HG03558 (cell line): Measurements from ENCODE around the gene OR4A5.
"Not testable (repeated sequence)": the region's sequence is repeated elsewhere in the genome, so short reads cannot be mapped to it uniquely, and the experiment has no call there.

Experiments
- ATAC-seq: cut with Tn5 transposase; IDR thresholded peaks from one replicate; pipeline ENCODE4 v1.9.1; 2021; ENCODE audit warnings: moderate number of reproducible peaks; ENCODE audit not compliant: unreplicated experiment; ENCODE audit errors: extremely low read depth

The OR4A5 gene, protein sequence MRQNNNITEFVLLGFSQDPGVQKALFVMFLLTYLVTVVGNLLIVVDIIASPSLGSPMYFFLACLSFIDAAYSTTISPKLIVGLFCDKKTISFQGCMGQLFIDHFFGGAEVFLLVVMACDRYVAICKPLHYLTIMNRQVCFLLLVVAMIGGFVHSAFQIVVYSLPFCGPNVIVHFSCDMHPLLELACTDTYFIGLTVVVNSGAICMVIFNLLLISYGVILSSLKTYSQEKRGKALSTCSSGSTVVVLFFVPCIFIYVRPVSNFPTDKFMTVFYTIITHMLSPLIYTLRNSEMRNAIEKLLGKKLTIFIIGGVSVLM

DNA sequence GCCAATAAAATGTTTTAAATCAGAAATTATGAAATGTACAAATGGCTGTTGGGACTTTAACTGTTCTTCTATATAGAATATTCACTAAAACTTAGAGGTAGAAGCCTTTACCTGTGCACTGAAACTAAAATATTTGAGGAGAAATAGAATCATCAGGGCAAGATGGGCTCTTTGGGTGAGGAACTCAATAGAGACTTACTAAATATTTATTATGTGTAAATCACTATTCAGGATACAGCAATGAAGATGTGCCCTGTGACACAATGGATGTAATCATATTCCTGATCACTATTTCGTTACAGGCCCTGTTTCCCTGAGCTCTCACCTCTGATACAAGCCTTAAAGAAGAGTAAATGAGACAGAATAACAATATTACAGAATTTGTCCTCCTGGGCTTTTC is at the start of gene OR4A5:
OR4A5 (plus strand) TSS at position 301 of the 400 bp plus-strand sequence; CDS start at position 354, 53 bp downstream.
- ATAC-seq = not testable (repeated sequence)

DNA sequence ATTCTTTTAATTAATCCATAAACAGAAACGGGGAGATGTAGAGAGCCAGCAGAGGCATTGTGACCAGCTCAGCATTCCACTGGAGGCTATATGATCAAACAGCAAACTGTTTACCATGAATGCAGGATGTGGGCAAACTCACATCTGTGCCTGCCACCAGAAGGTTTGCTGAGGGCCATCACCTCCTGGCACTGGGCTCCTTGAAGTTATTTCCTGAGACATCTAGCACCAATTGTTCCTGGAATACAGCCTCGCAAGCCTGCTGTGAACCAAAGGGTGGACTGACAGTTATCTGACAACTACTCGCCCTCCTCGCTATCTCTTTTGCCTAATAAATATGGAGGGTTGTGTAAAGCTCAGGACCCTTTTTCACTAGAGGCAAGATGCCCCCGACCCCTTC is 13.5 kb downstream of the OR4A5 start:
- not testable (repeated sequence) for ATAC-seq
